ENCODE measurements around the gene NTNG1. TPM values are rescaled to one million over a fixed set of nuclear protein-coding genes. Genes with fewer than 3 reads are reported as not detected.

Gene NTNG1
- total and polyA plus RNA-seq, 10 of the 15 experiments (the other 5 are each of a cell fraction or from before 2014, with no cell fraction given): 0.18 to 2.3 (median 1.1) TPM; not detected in 1

GRCh38 chr1:107491582-107491981 is 350.7 kb downstream of the NTNG1 start:
- no peak overlapping the region for H3K9ac ChIP-seq (ENCODE audit: control insufficient read depth, insufficient read depth, low read length)
- H3K9me3 ChIP-seq (replicated peaks; ENCODE audit: control insufficient read depth, insufficient read depth, low read length): no peaks in the 10 kb centered on the region
- no peaks in the 10 kb centered on the region for H3K27me3 ChIP-seq (replicated peaks in 1 of 2; ENCODE audit: control insufficient read depth in 2 of 2, insufficient read depth in 2 of 2, low read length in 1 of 2)
- SMC1A ChIA-PET (ENCODE audit: uncharacterized antibody, unreplicated experiment): interaction anchor here (0.6 to 2.8 kb wide), 7 partner anchors 7 to 338 kb away, joined by 3 to 9 read pairs (median 6); no protein-coding TSS in a partner anchor
- no peak for TF ChIP-seq RELA (IDR thresholded peaks at IDR 0.05; ENCODE audit: borderline replicate concordance, partially characterized antibody)
- TF ChIP-seq HDAC6 (IDR thresholded peaks at IDR 0.05; ENCODE audit: unreplicated experiment): no peak
- peak; percentile 18; the same call in 1 of the 2 replicates for TF ChIP-seq JUNB (IDR thresholded peaks at IDR 0.05)
- no peak for TF ChIP-seq CBFB (IDR thresholded peaks at IDR 0.05; ENCODE audit: low read depth)
- TF ChIP-seq IKZF2 (IDR thresholded peaks at IDR 0.05): no peak
- no peak for TF ChIP-seq SREBF2 (IDR thresholded peaks at IDR 0.05; ENCODE audit: low read length)
- no peak for TF ChIP-seq IRF4 (IDR thresholded peaks at IDR 0.05; ENCODE audit: low read depth, low read length)
- no peak for TF ChIP-seq NR2C2 (IDR thresholded peaks at IDR 0.05; ENCODE audit: borderline replicate concordance, control insufficient read depth, insufficient read length, low read depth)
- TF ChIP-seq SMC3 (IDR thresholded peaks at IDR 0.05; ENCODE audit: borderline replicate concordance, low read length): no peak
- no peak for TF ChIP-seq EP300 (IDR thresholded peaks at IDR 0.05; ENCODE audit: borderline replicate concordance in 1 of 2, control insufficient read depth in 1 of 2, low read depth in 2 of 2, low read length in 2 of 2)
- TF ChIP-seq RUNX3 (IDR thresholded peaks at IDR 0.05; ENCODE audit: low read length): peak; percentile 34; the same call in 1 of the 2 replicates
- no peak for TF ChIP-seq LARP7 (IDR thresholded peaks at IDR 0.05)
- no peak for TF ChIP-seq YBX1 (IDR thresholded peaks at IDR 0.05)
- TF ChIP-seq CTCF (IDR thresholded peaks at IDR 0.05 in 2 of 3, conservative IDR thresholded peaks at IDR 0.05 in 1 of 3; ENCODE audit: control insufficient read depth in 2 of 3, extremely low read depth in 1 of 3, insufficient read depth in 1 of 3, low read depth in 3 of 3, low read length in 3 of 3): no peak
- TF ChIP-seq YY1 (IDR thresholded peaks at IDR 0.05; ENCODE audit: low read depth, low read length): no peak
- H3K4me3 ChIP-seq: no peak overlapping the region
- intact Hi-C loops (cut with micrococcal nuclease; ENCODE audit: unreplicated experiment): no loop called here
- no TSS peak for BruUV-seq (replicated peaks)
- 28% methylated on average over 4 of the region's 4 CpGs for WGBS (ENCODE audit: insufficient coverage, insufficient replicate concordance, low lambda C conversion rate, missing lambda C conversion rate)
- no peaks in the 10 kb centered on the region for H4K20me1 ChIP-seq (ENCODE audit: control insufficient read depth, insufficient read depth)
- no peak overlapping the region; the same call in 1 of the 2 replicates for H3K4me2 ChIP-seq (ENCODE audit: control insufficient read depth, insufficient read depth)
- POLR2A ChIA-PET: interaction anchor here (0.8 kb wide), 1 partner anchor 17 kb away, joined by 3 read pairs; no protein-coding TSS in a partner anchor
- no peak for DNase-seq (ENCODE audit: low read depth, low spot score)
- in situ Hi-C loops (cut with MboI): no loop called here
- no peak overlapping the region for H2AFZ ChIP-seq (ENCODE audit: control insufficient read depth, low read depth, low read length)
- no peaks in the 10 kb centered on the region for H3K79me2 ChIP-seq (ENCODE audit: control insufficient read depth, insufficient read depth, low read length)
- no peaks in the 10 kb centered on the region for H3K4me1 ChIP-seq (ENCODE audit: control insufficient read depth, insufficient read depth, low read length)
- H3K27ac ChIP-seq (ENCODE audit: control insufficient read depth, insufficient read depth): no peak overlapping the region
- CTCF ChIA-PET: interaction anchor here (1.0 to 3.3 kb wide), 11 partner anchors 11 to 63 kb away, joined by 3 to 20 read pairs (median 4); no protein-coding TSS in a partner anchor
- RAD21 ChIA-PET (ENCODE audit: unreplicated experiment): interaction anchor here (1.5 kb wide), 2 partner anchors 15 to 59 kb away, joined by 3 to 6 read pairs; no protein-coding TSS in a partner anchor
- ATAC-seq: peak; percentile 79
- H3K36me3 ChIP-seq (ENCODE audit: control insufficient read depth in 2 of 2, insufficient read depth in 2 of 2, low read length in 1 of 2): no peaks in the 10 kb centered on the region
- FAIRE-seq: no peak
